HG02970 (cell line): Measurements from ENCODE around the gene BCL2L11.

Experiments
- ATAC-seq: cut with Tn5 transposase; IDR thresholded peaks from one replicate; pipeline ENCODE4 v1.9.1; 2021; ENCODE audit warnings: mild to moderate bottlenecking, moderate library complexity, moderate number of reproducible peaks; ENCODE audit not compliant: unreplicated experiment, low FRiP score

The BCL2L11 gene

GRCh38 chr2:111188681-111189080, 68.0 kb downstream of the BCL2L11 start:
- ATAC-seq: no peak

DNA sequence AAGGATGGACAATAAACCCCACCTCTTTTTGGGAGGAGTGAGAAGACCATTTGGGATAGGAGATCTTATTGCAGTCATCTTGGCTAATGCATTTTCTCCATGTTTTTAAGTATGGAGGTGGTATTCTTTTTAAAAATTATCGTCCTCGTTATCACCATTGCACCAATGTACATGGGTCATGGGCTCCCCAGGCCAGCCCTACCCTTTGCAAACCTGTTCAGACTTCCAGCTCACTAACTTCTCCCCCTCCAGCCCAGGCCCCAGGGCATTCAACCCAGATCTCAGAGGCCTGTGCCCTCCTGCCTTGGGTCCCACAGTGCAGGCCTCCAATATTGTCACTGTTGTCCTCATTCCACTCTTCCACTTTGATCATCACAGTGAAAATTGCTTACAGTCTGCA, 68.4 kb downstream of the BCL2L11 start:
- ATAC-seq: no peak

DNA sequence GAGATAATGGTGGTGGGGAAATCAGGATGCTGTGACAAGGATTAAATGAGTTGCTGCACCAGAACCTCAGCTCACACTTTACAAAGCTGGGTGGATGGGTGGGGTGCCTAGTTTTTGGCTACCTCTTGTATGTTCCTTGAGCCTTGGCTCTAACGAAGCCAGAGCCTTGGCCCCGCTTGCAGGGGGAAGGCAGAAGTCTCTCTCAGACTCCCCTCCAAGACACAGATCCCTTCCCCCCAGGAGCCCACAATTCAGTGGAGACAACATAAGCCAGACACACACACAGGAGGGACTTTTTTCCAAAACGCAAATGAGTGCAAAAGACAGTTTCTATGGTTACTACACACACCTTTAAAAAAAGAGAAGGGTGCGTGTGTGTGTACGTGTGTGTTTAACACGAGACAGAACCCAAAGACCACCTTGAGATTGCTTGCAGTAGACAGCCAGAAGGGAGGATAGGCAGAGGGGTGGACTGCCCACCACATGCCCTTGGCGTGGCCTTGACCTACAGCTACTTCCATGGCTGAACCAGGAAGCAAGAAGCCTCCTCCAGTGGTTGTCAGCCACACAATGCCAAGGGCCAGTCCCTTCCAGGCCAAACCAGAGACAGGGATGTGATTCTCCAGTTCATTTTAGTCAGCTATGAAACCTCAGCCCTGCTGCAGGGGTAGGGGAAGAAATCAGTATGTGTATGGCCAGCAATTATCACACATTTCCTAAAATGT, 70.3 kb downstream of the BCL2L11 start:
- ATAC-seq: no peak

- ATAC-seq: no peak
These were observed 71.2 kb downstream of the BCL2L11 start for GRCh38 chr2:111191877-111192276.

- ATAC-seq: no peak
These were observed 72.2 kb downstream of the BCL2L11 start for GRCh38 chr2:111192776-111193368.

- ATAC-seq: peak; percentile 59
These were observed 74.3 kb downstream of the BCL2L11 start for GRCh38 chr2:111194835-111195621.

GRCh38 chr2:111196435-111196834, 75.7 kb downstream of the BCL2L11 start:
- ATAC-seq: no peak

DNA sequence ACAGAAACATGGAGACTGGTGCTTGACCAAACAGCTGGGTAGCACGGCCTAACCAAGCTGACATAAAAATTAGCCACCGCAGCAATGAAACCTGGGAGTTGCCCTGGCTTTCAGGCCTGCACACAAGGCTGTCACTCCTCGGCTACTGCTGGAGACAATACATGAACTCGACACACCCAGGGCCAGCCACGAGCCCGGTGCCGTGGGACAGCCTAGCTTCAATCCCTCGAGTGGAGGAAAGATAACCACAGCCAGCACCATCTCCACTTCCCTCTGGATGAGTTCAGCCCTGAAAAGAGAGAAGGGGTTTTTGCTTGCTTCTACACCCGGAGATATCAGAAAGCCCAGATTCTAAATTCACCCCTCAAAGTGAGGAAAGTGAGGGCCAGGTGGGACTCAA, 78.0 kb downstream of the BCL2L11 start:
- ATAC-seq: no peak

DNA sequence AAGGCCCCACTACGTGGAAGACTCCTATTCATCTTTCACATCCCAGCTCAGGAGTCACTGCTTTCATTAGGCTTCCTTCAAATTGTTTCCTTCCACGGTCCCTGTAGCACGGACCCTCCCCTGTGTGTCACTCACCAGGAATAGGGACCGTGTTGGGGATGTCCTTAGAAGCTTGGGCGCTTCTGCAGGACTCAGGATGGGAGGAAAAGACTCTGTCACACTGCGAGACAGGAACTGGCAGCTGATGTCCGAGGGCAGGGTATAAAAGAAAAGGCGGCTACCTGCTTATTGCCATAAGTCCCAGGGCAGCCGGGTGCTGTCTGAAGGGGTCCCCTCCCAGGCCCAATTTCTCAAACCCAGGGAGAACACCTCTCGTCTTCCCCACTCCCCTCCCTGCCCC, 79.1 kb downstream of the BCL2L11 start:
- no peak for ATAC-seq

DNA sequence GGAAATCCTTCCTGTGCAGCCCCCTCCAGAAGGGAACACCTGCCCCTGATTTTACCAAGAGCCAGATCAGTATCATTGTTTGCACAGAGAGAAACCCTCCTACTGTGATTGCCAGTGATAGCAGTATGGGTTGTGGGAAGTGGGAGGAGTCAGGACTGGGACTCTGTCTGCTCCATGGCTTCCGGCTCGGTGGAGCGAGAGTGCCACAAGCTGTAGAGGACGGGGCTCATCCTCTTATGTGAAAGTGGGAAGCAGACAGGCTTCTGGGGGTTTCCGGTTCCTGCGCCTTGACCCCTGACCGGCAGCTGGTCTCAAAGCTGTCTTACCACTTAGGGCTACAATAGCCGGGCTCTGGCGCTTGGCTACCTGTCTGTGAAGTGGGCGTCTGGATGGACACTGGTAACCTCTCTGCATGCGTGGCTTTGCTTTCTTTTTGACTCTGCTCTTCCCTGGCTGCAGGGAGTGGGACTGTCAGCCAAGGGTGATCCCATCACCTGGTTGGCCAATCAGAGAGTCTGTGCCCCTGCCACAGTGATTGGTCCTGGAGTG, 79.7 kb downstream of the BCL2L11 start:
- ATAC-seq: no peak

GRCh38 chr2:111201214-111201613, 80.5 kb downstream of the BCL2L11 start:
- no peak for ATAC-seq

DNA sequence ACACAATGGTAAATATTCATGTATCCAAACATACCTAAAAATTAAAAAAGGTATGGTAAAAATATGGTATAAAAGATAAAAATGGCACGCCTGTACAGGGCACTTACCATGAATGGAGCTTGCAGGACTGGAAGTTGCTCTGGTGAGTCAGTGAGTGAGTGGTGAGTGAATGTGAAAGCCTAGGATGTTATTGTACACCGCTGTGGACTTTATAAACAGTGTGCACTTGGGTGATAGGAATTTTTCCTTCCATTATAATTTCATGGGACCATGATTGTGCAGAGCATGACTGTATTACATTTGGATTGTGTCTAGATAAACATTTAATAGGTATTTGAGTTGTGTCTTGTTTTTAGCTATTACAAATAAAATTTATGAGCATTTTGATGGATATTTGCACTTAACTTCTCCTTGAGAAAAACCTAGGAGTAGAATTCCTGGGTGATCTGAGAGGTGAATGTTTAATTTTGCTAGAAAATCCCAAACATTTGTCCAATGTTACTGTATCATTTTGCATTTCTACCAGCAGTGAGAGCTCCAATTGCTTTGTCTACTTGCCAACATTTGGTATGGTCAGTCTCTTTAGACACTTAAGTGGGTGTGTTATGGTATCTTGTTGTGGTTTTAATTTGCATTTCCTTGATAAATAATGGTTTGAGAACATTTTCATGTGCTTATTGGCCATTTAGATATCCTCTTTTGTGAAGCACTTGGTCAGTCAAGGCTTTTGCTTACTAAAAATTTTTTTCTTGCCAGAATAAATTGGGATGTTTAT, 81.7 kb downstream of the BCL2L11 start:
- ATAC-seq: no peak

DNA sequence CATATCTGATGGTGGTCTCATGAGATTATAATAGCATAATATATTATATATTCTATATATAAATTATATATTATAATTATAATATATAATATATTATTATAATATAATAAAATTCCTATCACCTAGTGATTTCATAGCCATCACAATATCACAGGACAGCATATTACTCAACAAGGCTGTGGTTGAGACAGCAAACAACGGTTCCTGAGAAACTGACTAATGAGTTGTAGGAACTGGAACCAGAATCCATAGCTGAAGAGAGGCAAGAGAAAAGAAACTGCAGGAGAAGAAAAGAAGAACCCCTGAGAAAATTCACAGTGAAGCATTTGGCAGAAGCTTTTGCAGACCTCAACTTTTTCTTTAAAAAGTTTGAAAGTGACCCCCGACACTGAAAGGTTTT, 84.0 kb downstream of the BCL2L11 start:
- ATAC-seq: no peak

- no peak for ATAC-seq
These were observed 85.1 kb downstream of the BCL2L11 start for GRCh38 chr2:111205774-111206173.

DNA sequence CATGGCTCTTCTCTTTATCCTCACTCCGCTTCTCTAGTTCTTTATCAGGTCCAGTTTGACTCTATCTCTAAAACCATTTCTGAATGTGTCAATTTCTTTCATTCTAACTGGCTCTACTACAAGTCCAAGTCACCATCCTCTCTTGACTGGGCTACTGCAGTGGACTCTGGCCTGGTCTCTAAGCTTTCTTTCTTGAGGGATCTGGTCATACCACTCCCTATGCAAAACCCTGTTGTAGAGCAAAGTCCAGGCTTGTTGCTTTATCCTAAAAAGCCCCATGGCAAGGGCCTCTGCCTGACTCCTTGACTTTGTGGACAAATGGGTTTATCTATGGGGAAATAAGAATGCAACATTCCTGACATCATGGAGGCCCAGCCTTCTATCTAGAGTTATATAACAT, 87.1 kb downstream of the BCL2L11 start:
- no peak for ATAC-seq

DNA sequence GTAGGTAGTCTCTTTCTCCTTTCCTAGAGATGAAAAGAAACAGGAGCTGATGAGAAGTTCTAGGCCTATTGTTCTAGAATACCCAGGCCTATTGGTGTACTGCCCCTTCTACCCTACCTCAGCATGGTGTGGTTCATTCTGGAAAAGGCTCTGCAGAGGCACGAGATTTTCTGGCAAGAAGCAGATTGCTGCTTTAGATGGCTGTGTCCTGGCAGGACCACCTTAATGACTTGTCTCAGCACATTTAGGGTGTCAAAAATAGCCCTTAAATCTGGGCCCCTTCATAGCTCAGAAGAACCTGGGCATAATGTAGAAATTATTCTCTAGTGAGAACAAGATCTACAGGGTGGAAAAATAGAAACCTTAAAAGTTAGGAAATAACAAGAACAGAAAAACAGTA, 87.9 kb downstream of the BCL2L11 start:
- peak; percentile 22 for ATAC-seq

DNA sequence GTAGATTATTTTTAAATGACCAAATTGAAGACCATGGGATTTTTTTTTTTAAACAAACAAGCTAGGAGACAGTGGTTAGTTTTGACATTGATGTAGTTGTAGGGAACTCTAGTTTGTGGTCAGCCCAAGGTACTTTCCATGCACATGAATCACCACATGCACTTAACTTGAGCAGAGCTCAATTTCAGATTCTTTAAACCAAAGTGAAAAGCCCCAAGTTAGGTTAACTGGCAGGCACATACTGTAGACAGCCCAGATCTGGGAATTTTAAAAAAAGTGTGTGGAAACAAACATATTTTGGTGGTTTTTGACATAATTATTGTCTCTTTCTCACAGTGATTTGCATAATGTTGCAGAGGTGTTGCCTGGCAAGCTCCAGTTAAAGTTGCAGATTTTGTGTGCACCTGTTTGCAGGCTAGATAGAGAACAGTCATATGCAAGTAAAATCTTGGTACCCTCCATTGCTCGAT, 88.4 kb downstream of the BCL2L11 start:
- peak; percentile 85 for ATAC-seq

- ATAC-seq: no peak
These were observed 89.3 kb downstream of the BCL2L11 start for GRCh38 chr2:111210036-111210435.

GRCh38 chr2:111213877-111214276, 93.2 kb downstream of the BCL2L11 start:
- ATAC-seq: no peak
